ENCODE data around the gene SLC40A1. TPM values are rescaled to one million over a fixed set of nuclear protein-coding genes. Genes with fewer than 3 reads are reported as not detected.

SLC40A1 gene
- polyA plus RNA-seq, 1 donor from 2014 or later, result 12.6 TPM

DNA sequence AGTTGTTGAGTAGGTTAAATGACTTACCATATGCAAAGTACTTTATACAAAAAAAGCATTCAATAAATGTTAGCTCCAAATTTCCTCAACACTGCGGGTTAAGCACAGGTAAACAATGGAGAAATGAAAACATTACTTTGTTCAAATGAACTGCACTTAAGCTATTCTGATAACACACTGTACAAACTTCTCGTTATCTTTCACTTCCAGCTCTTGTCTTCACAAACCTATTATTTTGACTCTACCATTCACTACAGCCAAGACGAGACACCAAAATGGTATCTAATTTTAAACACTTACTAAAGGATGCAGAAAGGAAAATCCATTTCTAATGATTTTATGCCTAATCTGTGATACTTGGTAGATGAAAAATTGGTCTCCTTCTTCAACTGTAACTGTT is 43.8 kb downstream of the SLC40A1 start:
- no peaks in the 10 kb centered on the region for H3K36me3 ChIP-seq (ENCODE audit: insufficient read depth, low read length)
- H3K79me2 ChIP-seq (replicated peaks; ENCODE audit: insufficient read depth, low read length), result no peaks in the 10 kb centered on the region
- H3K27me3 ChIP-seq (ENCODE audit: insufficient read depth, low read depth, low read length), result no peaks in the 10 kb centered on the region
- no peak overlapping the region for H3K4me3 ChIP-seq (ENCODE audit: low read length)
- H2AFZ ChIP-seq (ENCODE audit: low read depth, low read length), result no peak overlapping the region
- H3K4me2 ChIP-seq (ENCODE audit: low read length), result no peak overlapping the region
- H3K27ac ChIP-seq (ENCODE audit: low read length), result no peak overlapping the region
- H3K9me2 ChIP-seq (ENCODE audit: insufficient read depth, low read length), result no peaks in the 10 kb centered on the region
- no peak for TF ChIP-seq EP300 (conservative IDR thresholded peaks at IDR 0.05; ENCODE audit: poor library complexity, severe bottlenecking)
- TF ChIP-seq MXI1 (conservative IDR thresholded peaks at IDR 0.05; ENCODE audit: poor library complexity, severe bottlenecking), result no peak
- TF ChIP-seq POLR2AphosphoS5 (IDR thresholded peaks at IDR 0.05), result no peak
- no peak for TF ChIP-seq SMC3 (conservative IDR thresholded peaks at IDR 0.05; ENCODE audit: poor library complexity)
- TF ChIP-seq TAF1 (IDR thresholded peaks at IDR 0.05; ENCODE audit: low read depth), result no peak
- no peaks in the 10 kb centered on the region for H4K20me1 ChIP-seq (ENCODE audit: insufficient read depth)
- no peaks in the 10 kb centered on the region for H3K9me3 ChIP-seq (ENCODE audit: low read length)
- H3K9ac ChIP-seq (ENCODE audit: low read length), result no peak overlapping the region
- no peaks in the 10 kb centered on the region for H3F3A ChIP-seq (ENCODE audit: insufficient read depth, low read length, poor library complexity, severe bottlenecking)

DNA sequence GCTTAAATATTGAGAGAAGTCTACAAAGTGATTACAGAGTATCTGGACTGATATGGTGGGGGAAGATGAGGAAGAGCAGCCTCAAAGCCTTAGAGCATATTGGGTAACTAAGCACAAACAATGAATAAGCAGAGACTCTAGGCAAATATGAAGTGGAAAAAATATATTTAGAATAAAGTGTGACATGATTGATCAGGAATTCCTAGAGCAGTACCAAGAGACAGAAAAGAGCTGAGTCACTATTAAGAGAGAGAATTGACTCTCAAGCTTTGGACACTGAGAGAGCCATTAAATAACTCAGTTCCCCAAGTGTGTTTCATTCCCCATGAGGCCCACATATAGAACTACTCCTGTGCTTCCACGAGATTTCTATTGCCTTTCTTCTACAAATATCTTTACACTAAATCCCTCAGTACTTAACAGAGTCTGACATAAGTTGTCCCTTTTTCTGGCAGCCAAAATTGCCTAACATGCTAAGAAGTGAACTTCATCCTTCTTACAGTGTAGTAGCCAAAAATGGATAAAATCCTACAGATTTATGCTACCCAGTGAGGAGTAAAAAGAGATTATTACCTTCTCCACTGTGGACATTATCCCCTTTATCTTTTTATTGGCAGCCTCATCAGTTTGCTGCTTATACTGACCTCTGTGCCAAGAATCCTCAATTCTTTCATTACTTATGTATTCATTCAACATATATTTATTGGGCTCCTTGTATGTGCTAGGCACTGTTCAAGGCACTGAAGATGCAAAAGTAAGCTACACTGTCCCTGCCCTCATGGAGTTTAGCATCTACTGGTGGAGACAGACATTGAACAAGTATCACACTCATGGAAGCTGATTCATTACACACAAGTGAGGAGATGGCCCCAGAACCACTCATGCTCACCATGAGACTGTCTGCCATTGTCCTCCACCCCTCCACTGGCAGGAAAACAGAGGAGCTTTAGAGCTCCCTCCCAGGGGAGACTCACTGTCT is 45.4 kb downstream of the SLC40A1 start:
- H3K27ac ChIP-seq (ENCODE audit: low read length), result no peak overlapping the region
- no peaks in the 10 kb centered on the region for H3K9me3 ChIP-seq (ENCODE audit: low read length)
- TF ChIP-seq RAD21 (conservative IDR thresholded peaks at IDR 0.05), result no peak
- TF ChIP-seq EZH2 (IDR thresholded peaks at IDR 0.05; ENCODE audit: borderline replicate concordance, insufficient read depth, low read length, poor library complexity, severe bottlenecking), result no peak
- no peak for TF ChIP-seq POLR2AphosphoS5 (IDR thresholded peaks at IDR 0.05)
- TF ChIP-seq, protein P1, sequence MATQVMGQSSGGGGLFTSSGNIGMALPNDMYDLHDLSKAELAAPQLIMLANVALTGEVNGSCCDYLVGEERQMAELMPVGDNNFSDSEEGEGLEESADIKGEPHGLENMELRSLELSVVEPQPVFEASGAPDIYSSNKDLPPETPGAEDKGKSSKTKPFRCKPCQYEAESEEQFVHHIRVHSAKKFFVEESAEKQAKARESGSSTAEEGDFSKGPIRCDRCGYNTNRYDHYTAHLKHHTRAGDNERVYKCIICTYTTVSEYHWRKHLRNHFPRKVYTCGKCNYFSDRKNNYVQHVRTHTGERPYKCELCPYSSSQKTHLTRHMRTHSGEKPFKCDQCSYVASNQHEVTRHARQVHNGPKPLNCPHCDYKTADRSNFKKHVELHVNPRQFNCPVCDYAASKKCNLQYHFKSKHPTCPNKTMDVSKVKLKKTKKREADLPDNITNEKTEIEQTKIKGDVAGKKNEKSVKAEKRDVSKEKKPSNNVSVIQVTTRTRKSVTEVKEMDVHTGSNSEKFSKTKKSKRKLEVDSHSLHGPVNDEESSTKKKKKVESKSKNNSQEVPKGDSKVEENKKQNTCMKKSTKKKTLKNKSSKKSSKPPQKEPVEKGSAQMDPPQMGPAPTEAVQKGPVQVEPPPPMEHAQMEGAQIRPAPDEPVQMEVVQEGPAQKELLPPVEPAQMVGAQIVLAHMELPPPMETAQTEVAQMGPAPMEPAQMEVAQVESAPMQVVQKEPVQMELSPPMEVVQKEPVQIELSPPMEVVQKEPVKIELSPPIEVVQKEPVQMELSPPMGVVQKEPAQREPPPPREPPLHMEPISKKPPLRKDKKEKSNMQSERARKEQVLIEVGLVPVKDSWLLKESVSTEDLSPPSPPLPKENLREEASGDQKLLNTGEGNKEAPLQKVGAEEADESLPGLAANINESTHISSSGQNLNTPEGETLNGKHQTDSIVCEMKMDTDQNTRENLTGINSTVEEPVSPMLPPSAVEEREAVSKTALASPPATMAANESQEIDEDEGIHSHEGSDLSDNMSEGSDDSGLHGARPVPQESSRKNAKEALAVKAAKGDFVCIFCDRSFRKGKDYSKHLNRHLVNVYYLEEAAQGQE (IDR thresholded peaks at IDR 0.05; ENCODE audit: borderline replicate concordance), result no peak
- no peak for TF ChIP-seq SMC3 (conservative IDR thresholded peaks at IDR 0.05; ENCODE audit: poor library complexity)
- TF ChIP-seq TAF1 (IDR thresholded peaks at IDR 0.05; ENCODE audit: low read depth), result no peak
- no peak for TF ChIP-seq EP300 (conservative IDR thresholded peaks at IDR 0.05; ENCODE audit: poor library complexity, severe bottlenecking)
- TF ChIP-seq, protein P2, sequence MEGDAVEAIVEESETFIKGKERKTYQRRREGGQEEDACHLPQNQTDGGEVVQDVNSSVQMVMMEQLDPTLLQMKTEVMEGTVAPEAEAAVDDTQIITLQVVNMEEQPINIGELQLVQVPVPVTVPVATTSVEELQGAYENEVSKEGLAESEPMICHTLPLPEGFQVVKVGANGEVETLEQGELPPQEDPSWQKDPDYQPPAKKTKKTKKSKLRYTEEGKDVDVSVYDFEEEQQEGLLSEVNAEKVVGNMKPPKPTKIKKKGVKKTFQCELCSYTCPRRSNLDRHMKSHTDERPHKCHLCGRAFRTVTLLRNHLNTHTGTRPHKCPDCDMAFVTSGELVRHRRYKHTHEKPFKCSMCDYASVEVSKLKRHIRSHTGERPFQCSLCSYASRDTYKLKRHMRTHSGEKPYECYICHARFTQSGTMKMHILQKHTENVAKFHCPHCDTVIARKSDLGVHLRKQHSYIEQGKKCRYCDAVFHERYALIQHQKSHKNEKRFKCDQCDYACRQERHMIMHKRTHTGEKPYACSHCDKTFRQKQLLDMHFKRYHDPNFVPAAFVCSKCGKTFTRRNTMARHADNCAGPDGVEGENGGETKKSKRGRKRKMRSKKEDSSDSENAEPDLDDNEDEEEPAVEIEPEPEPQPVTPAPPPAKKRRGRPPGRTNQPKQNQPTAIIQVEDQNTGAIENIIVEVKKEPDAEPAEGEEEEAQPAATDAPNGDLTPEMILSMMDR (IDR thresholded peaks at IDR 0.05; ENCODE audit: poor library complexity, severe bottlenecking), result no peak
- no peak for TF ChIP-seq MXI1 (conservative IDR thresholded peaks at IDR 0.05; ENCODE audit: poor library complexity, severe bottlenecking)
- no peak overlapping the region for H3K9ac ChIP-seq (ENCODE audit: low read length)
- no peaks in the 10 kb centered on the region for H3K36me3 ChIP-seq (ENCODE audit: insufficient read depth, low read length)
- no peak overlapping the region for H3K4me2 ChIP-seq (ENCODE audit: low read length)
- no peaks in the 10 kb centered on the region for H3F3A ChIP-seq (ENCODE audit: insufficient read depth, low read length, poor library complexity, severe bottlenecking)
- H3K4me3 ChIP-seq (ENCODE audit: low read length), result no peak overlapping the region
- no peaks in the 10 kb centered on the region for H4K20me1 ChIP-seq (ENCODE audit: insufficient read depth)
- no peaks in the 10 kb centered on the region for H3K79me2 ChIP-seq (replicated peaks; ENCODE audit: insufficient read depth, low read length)
- H3K27me3 ChIP-seq (ENCODE audit: insufficient read depth, low read depth, low read length), result no peaks in the 10 kb centered on the region
- no peak overlapping the region for H2AFZ ChIP-seq (ENCODE audit: low read depth, low read length)
- H3K9me2 ChIP-seq (ENCODE audit: insufficient read depth, low read length), result no peaks in the 10 kb centered on the region

Measured in neural cell (in vitro differentiated cells).